AG09309 (cell line): ENCODE measurements around the gene EIF2AK3.
A peak's percentile ranks its signal among the peaks of the same experiment; 100 is the strongest.

Experiments used
- DNase-seq: peaks from one replicate; pipeline ENCODE4 v3.0.0-alpha.2; 2010; ENCODE audit warnings: low read depth
- H3K4me3 ChIP-seq: 2 replicates; pipeline ENCODE4 v1.5.1; 2011; ENCODE audit warnings: mild to moderate bottlenecking, low read depth, low read length, moderate library complexity; ENCODE audit not compliant: control insufficient read depth
- TF ChIP-seq, protein P1 (sequence below): IDR thresholded peaks from 2 replicates; pipeline ENCODE4 v1.5.1; 2011; ENCODE audit warnings: mild to moderate bottlenecking, low read depth, low read length, inconsistent platforms; ENCODE audit not compliant: insufficient read depth, control insufficient read depth; ENCODE audit errors: missing control alignments

Gene EIF2AK3

DNA sequence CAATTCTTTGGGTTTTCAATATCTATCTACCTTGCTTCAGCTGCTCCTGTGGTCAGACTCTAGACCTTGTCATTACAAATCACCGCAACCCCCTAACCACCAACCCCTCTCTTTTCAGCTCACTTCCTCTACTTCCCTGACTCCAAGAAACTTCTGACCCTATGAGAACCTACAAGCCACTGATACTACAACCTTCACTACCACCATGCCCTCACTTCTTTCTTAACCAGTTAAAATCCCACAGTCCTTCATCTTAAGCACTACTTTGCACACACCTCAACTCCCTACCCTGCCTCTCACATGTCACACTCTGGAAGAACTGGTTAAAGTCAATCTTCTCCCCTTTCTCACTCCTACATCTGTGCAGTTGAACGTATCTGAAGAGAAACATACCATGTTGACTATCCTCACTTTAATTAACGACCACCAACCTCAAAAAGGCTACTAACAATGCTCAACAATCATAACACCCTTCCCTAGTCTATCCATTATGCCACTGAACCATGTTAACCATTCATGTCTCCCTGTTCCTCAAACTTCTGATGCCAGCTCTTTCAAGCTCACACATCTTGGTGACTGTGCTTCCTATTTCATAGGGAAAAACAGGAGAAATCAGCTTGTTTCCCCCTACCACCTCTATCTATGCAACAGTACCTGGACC lies 12.6 kb downstream of the EIF2AK3 start:
- no peak for DNase-seq
- TF ChIP-seq, protein P1, sequence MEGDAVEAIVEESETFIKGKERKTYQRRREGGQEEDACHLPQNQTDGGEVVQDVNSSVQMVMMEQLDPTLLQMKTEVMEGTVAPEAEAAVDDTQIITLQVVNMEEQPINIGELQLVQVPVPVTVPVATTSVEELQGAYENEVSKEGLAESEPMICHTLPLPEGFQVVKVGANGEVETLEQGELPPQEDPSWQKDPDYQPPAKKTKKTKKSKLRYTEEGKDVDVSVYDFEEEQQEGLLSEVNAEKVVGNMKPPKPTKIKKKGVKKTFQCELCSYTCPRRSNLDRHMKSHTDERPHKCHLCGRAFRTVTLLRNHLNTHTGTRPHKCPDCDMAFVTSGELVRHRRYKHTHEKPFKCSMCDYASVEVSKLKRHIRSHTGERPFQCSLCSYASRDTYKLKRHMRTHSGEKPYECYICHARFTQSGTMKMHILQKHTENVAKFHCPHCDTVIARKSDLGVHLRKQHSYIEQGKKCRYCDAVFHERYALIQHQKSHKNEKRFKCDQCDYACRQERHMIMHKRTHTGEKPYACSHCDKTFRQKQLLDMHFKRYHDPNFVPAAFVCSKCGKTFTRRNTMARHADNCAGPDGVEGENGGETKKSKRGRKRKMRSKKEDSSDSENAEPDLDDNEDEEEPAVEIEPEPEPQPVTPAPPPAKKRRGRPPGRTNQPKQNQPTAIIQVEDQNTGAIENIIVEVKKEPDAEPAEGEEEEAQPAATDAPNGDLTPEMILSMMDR: no peak
- no peak overlapping the region for H3K4me3 ChIP-seq

DNA sequence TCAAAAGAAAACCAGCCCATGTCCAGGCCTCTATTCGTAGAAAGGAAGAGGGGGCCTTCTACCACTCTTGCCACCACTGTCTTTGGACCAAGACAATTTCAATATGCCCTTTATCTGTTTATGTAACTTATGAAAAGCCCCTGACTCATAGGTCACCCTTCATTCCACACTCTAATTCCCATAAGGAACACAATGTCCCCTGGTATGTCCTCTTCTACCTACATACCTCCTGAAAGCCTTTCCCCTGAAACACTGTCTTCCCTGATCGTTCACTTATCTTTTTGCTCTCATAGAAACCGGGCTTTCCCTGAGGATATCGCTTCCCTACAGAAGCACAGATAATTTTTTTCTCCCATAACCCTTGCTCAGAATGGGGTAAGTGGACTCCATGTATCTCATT lies 13.3 kb downstream of the EIF2AK3 start:
- H3K4me3 ChIP-seq: no peak overlapping the region
- DNase-seq: no peak
- TF ChIP-seq, protein P1: no peak

DNA sequence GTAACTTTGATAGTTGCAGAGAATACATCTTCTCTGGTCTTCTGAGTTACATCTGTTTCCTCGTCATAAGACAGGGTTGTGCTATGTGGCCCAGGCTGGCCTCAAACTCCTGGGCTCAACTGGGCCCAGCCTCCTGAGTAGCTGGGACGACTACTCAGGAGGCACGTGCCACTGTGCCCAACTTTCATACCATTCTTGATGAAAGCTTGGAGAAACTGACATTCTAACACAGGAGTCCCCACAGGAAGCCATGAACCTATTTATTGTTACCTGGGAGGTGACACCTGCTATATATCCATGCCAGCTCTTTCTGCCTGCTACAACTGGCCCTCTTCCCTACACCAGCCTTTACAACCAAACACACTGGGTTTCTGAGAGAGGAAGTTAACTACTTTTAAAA lies 19.1 kb downstream of the EIF2AK3 start:
- no peak for DNase-seq
- no peak overlapping the region for H3K4me3 ChIP-seq
- TF ChIP-seq, protein P1: no peak

DNA sequence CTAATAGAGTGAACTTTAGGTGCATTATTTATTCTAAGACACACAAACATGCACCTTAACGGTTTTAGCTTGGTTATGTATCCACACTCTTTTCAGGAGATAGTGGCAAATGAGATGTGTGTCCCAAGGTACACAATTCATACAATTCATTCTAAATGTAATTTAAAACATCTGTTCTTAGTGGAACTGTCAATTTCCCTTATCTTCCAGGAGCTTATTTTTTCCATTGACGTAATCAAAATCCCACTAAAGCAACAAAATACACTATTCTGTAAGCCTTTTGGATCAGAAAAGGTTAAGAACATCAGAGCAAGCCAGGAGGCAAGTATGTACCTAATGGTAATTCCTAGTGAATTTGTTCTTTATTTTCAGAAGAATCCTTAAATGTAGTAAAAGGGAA lies 19.8 kb downstream of the EIF2AK3 start:
- no peak overlapping the region for H3K4me3 ChIP-seq
- TF ChIP-seq, protein P1: no peak
- no peak for DNase-seq

DNA sequence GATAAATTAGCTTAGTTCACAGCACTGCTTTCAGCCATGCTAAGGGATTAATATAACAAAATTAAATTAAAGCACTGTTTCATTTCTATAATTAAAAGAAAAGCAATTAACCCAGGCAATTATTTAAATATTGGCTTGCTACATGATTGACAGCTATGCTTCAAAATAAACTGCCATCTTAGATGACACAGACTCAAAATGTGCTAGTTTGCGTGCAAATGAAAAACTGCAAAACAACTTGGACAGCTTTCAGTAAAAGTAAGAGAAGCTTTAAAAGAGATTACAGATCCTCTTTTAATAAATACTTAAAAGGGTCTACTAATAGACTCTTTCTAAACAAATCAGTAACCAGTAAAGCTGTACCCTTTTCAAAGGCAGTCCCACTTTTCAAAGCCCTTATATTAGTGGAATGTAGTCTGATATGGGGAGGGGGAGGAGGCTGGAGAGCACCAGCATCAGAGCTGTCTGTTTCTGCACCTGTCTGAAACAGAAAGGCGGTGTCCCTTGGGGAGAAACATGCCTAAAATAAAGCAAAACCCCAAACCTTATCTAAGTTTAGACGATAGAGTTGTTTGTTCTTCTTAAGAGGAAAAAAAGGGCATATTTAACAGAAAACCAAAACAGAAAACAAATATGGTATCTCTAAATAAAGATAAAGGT lies 20.8 kb downstream of the EIF2AK3 start:
- TF ChIP-seq, protein P1: no peak
- DNase-seq: no peak
- H3K4me3 ChIP-seq: no peak overlapping the region

DNA sequence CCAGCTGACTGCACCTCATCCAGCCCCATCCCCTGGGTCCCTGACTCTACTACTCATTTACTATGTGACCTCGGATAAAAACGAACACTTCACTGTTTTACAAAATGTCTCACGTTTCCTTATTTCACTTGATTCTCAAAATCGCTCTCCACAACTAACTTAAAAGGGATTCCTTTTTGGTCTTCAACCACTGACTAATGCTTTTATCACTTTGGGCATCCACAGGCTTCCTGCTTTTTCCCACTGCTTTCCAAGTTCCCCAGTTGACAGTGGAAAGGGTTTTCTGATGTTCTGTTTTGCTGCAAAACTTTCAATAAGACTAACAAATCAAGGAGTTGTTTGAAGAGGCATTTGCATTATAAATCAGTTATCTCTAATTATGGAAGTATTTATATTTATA lies 24.1 kb downstream of the EIF2AK3 start:
- H3K4me3 ChIP-seq: no peak overlapping the region
- TF ChIP-seq, protein P1: no peak
- peak; percentile 3 for DNase-seq
